HepG2 (cell line): ENCODE measurements around the gene METTL4. TPM values are rescaled to one million over a fixed set of nuclear protein-coding genes. Genes with fewer than 3 reads are reported as not detected.
A peak's percentile ranks its signal among the peaks of the same experiment; 100 is the strongest.

Experiments
- AHDC1 ChIP-seq: sonication (generic); formaldehyde crosslinking; IDR thresholded peaks from 2 replicates; pipeline ENCODE4 v1.5.1; 2020; ENCODE audit warnings: mild to moderate bottlenecking, missing genetic modification reagents, borderline replicate concordance
- HIC2 ChIP-seq: sonication (generic); formaldehyde crosslinking; IDR thresholded peaks from 2 replicates; pipeline ENCODE4 v1.9.0; 2022; ENCODE audit warnings: low read depth, missing genetic modification reagents
- KLF9 ChIP-seq: IDR thresholded peaks from 2 replicates; pipeline ENCODE4 v1.6.1; 2016; ENCODE audit warnings: low read depth
- MAZ ChIP-seq, 2 experiments: sonication (generic) in 1 of 2; formaldehyde crosslinking in 1 of 2; IDR thresholded peaks; 2 replicates each; pipeline versions ENCODE4 v1.5.0 to v1.6.1; 2012 to 2020; ENCODE audit warnings: low read depth in 2 of 2, mild to moderate bottlenecking in 2 of 2, borderline replicate concordance in 1 of 2, improper control_type of control experiment in 1 of 2, low read length in 1 of 2, missing genetic modification reagents in 1 of 2, moderate library complexity in 1 of 2
- REPIN1 ChIP-seq: sonication (generic); formaldehyde crosslinking; IDR thresholded peaks from 2 replicates; pipeline ENCODE4 v1.8.0; 2022; ENCODE audit warnings: missing genetic modification reagents, low read depth, mild to moderate bottlenecking, borderline replicate concordance
- TOE1 ChIP-seq: sonication (generic); formaldehyde crosslinking; IDR thresholded peaks from 2 replicates; pipeline ENCODE4 v1.4.0; 2020; ENCODE audit warnings: mild to moderate bottlenecking, missing genetic modification reagents
- ZFP91 ChIP-seq: sonication (generic); formaldehyde crosslinking; IDR thresholded peaks from 2 replicates; pipeline ENCODE4 v1.9.0; 2022; ENCODE audit warnings: missing genetic modification reagents, mild to moderate bottlenecking, borderline replicate concordance
- ZNF264 ChIP-seq: sonication (generic); formaldehyde crosslinking; IDR thresholded peaks from 2 replicates; pipeline ENCODE4 v1.4.0; 2020; ENCODE audit warnings: missing genetic modification reagents
- ZNF354B ChIP-seq: sonication (generic); formaldehyde crosslinking; IDR thresholded peaks from 2 replicates; pipeline ENCODE4 v1.8.0; 2022; ENCODE audit warnings: mild to moderate bottlenecking, missing genetic modification reagents
- ZNF383 ChIP-seq: sonication (generic); formaldehyde crosslinking; IDR thresholded peaks from 2 replicates; pipeline ENCODE4 v1.4.0; 2020; ENCODE audit warnings: missing genetic modification reagents, mild to moderate bottlenecking, borderline replicate concordance
- ZNF441 ChIP-seq: sonication (generic); formaldehyde crosslinking; IDR thresholded peaks from 2 replicates; pipeline ENCODE4 v1.7.0; 2021; ENCODE audit warnings: missing genetic modification reagents, borderline replicate concordance
- polyA plus RNA-seq, 8 experiments: library from polyadenylated mRNA; depleted of rRNA in 3 of 8; stranded (reverse) in 7 of 8; unstranded in 1 of 8; fragments of >200 nt; fragmentation: Illumina TruSeq in 4 of 8; extraction: Trizol in 4 of 8; gene quantifications; 2 replicates each; pipeline versions ENCODE4 v1.2.1 to v1.2.3, GENCODE V29; 2011 to 2016; ENCODE audit warnings: low read depth in 4 of 8, missing spikeins in 1 of 8, mixed read lengths in 1 of 8; ENCODE audit not compliant: insufficient read depth in 1 of 8
- total RNA-seq, 5 experiments: library from RNA; depleted of rRNA; stranded (reverse); fragments of >200 nt; fragmentation: Illumina TruSeq; extraction: Trizol; gene quantifications; 2 replicates each; pipeline ENCODE4 v1.2.3, GENCODE V29; 2016; ENCODE audit warnings: low read depth in 1 of 5
- TF ChIP-seq, protein P1 (sequence below): sonication (generic); formaldehyde crosslinking; IDR thresholded peaks from 2 replicates; pipeline ENCODE4 v1.4.0; 2020; ENCODE audit warnings: mild to moderate bottlenecking, missing genetic modification reagents
- TF ChIP-seq, protein P2 (sequence below): sonication (generic); formaldehyde crosslinking; IDR thresholded peaks from 2 replicates; pipeline ENCODE4 v1.4.0; 2020; ENCODE audit warnings: low read depth, mild to moderate bottlenecking, missing genetic modification reagents

The METTL4 gene
- total and polyA plus RNA-seq, 2 of the 13 experiments (the other 11 are each of a cell fraction or from before 2014, with no cell fraction given) = 6.8 to 8.1 TPM

GRCh38 chr18:2571200-2572170 lies at the start of gene METTL4, which contains the start of gene NDC80 (continued):
- TF ChIP-seq, protein P1, sequence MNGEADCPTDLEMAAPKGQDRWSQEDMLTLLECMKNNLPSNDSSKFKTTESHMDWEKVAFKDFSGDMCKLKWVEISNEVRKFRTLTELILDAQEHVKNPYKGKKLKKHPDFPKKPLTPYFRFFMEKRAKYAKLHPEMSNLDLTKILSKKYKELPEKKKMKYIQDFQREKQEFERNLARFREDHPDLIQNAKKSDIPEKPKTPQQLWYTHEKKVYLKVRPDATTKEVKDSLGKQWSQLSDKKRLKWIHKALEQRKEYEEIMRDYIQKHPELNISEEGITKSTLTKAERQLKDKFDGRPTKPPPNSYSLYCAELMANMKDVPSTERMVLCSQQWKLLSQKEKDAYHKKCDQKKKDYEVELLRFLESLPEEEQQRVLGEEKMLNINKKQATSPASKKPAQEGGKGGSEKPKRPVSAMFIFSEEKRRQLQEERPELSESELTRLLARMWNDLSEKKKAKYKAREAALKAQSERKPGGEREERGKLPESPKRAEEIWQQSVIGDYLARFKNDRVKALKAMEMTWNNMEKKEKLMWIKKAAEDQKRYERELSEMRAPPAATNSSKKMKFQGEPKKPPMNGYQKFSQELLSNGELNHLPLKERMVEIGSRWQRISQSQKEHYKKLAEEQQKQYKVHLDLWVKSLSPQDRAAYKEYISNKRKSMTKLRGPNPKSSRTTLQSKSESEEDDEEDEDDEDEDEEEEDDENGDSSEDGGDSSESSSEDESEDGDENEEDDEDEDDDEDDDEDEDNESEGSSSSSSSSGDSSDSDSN (CRISPR knock-in tag) = peak; percentile 74; the same call in 1 of the 2 replicates
- TF ChIP-seq HIC2 (CRISPR knock-in tag) (peak; percentile 33; the same call in 1 of the 2 replicates), MAZ (IDR thresholded peaks at IDR 0.05; ENCODE audit: borderline replicate concordance, low read depth, low read length) (no peak), MAZ (CRISPR knock-in tag; IDR thresholded peaks at IDR 0.05; ENCODE audit: low read depth) (peak; percentile 58; the same call in 1 of the 2 replicates), ZFP91 (CRISPR knock-in tag) (peak; percentile 92; the same call in 1 of the 2 replicates), AHDC1 (0 out of 2 replicates have a peak, but pooled peaks have one; percentile 47), REPIN1 (CRISPR knock-in tag) (peak; percentile 97), ZNF383 (CRISPR knock-in tag) (no peak), TOE1 (CRISPR knock-in tag) (no peak), KLF9 (CRISPR knock-in tag) (peak; percentile 39; the same call in 1 of the 2 replicates), ZNF354B (CRISPR knock-in tag) (peak; percentile 99), ZNF264 (CRISPR knock-in tag) (peak; percentile 56; the same call in 1 of the 2 replicates), ZNF441 (CRISPR knock-in tag) (0 out of 2 replicates have a peak, but pooled peaks have one; percentile 17)
- TF ChIP-seq, protein P2, sequence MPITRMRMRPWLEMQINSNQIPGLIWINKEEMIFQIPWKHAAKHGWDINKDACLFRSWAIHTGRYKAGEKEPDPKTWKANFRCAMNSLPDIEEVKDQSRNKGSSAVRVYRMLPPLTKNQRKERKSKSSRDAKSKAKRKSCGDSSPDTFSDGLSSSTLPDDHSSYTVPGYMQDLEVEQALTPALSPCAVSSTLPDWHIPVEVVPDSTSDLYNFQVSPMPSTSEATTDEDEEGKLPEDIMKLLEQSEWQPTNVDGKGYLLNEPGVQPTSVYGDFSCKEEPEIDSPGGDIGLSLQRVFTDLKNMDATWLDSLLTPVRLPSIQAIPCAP (CRISPR knock-in tag) = no peak
